ENCODE data around the gene CRYAB. TPM values are rescaled to one million over a fixed set of nuclear protein-coding genes. Genes with fewer than 3 reads are reported as not detected.

The CRYAB gene
- total and polyA plus RNA-seq, 2 experiments from 2014 or later: 15.7 to 123 TPM

DNA sequence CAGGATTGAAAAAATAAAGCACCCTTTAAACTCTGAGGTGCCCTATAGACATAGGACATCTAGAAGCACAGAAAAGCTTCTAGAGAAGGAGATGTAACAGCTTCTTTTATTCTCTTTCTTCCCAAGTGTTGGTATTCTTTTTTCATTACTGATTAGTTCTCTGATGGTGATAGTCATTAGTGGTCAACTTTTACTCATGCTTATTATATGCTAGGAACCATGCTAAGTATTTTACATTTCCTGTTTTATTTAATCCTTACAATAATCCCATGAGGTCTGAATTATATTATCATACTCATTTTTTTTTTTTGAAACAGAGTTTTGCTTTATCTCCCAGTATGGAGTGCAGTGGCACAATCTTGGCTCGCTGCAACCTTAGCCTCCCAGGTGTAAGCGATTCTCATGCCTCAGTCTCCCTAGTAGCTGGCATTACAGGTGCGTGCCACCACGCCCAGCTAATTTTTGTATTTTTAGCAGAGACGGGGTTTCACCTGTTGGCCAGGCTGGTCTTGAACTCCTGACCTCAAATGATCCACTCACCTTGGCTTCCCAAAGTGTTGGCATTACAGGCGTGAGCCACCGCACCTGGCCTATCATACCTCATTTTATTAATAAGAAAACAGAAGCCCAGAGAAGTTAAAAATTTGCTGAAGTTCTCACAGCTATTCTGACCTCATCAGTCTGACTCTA, 10.1 kb upstream of the CRYAB start:
- TF ChIP-seq CTCF (IDR thresholded peaks at IDR 0.05; ENCODE audit: poor library complexity): no peak
- Histone ChIP-seq H3K27ac (no peak overlapping the region), H3K36me3 (replicated peaks; ENCODE audit: insufficient read depth, low read depth) (no peaks in the 10 kb centered on the region), H3K9me2 (replicated peaks; ENCODE audit: insufficient read depth) (no peaks in the 10 kb centered on the region), H3K4me1 (ENCODE audit: insufficient read depth) (peaks cover 49% of the 10 kb centered on the region), H4K20me1 (ENCODE audit: insufficient read depth, poor library complexity, severe bottlenecking) (no peaks in the 10 kb centered on the region), H2AFZ (no peak overlapping the region), H3K4me3 (no peak overlapping the region), H3K27me3 (no peaks in the 10 kb centered on the region), H3K79me2 (peaks cover 20% of the 10 kb centered on the region), H3K4me2 (no peak overlapping the region), H3K9me3 (ENCODE audit: low read depth) (no peaks in the 10 kb centered on the region)
- DNase-seq (ENCODE audit: low spot score): no peak
- 95% methylated on average over 7 of the region's 7 CpGs for WGBS (ENCODE audit: low lambda C conversion rate, missing lambda C conversion rate)

- Histone ChIP-seq H2AFZ (no peak overlapping the region), H3K79me2 (peaks cover 20% of the 10 kb centered on the region), H3K36me3 (replicated peaks; ENCODE audit: insufficient read depth, low read depth) (no peaks in the 10 kb centered on the region), H3K27me3 (no peaks in the 10 kb centered on the region), H3K4me1 (ENCODE audit: insufficient read depth) (peaks cover 43% of the 10 kb centered on the region), H3K9me2 (replicated peaks; ENCODE audit: insufficient read depth) (no peaks in the 10 kb centered on the region), H3K4me3 (no peak overlapping the region), H3K9me3 (ENCODE audit: low read depth) (no peaks in the 10 kb centered on the region), H3K27ac (no peak overlapping the region), H4K20me1 (ENCODE audit: insufficient read depth, poor library complexity, severe bottlenecking) (no peaks in the 10 kb centered on the region), H3K4me2 (no peak overlapping the region)
- TF ChIP-seq CTCF (IDR thresholded peaks at IDR 0.05; ENCODE audit: poor library complexity) (no peak), EZH2phosphoT487 (IDR thresholded peaks at IDR 0.05; ENCODE audit: low read depth, severe bottlenecking, unreplicated experiment) (no peak), EZH2 (IDR thresholded peaks at IDR 0.05; ENCODE audit: borderline replicate concordance) (no peak)
- no peak for DNase-seq (ENCODE audit: low spot score)
- WGBS (ENCODE audit: low lambda C conversion rate, missing lambda C conversion rate): 63% methylated on average over 2 of the region's 2 CpGs
These were observed 9.3 kb upstream of the CRYAB start for GRCh38 chr11:111920908-111921307.

DNA sequence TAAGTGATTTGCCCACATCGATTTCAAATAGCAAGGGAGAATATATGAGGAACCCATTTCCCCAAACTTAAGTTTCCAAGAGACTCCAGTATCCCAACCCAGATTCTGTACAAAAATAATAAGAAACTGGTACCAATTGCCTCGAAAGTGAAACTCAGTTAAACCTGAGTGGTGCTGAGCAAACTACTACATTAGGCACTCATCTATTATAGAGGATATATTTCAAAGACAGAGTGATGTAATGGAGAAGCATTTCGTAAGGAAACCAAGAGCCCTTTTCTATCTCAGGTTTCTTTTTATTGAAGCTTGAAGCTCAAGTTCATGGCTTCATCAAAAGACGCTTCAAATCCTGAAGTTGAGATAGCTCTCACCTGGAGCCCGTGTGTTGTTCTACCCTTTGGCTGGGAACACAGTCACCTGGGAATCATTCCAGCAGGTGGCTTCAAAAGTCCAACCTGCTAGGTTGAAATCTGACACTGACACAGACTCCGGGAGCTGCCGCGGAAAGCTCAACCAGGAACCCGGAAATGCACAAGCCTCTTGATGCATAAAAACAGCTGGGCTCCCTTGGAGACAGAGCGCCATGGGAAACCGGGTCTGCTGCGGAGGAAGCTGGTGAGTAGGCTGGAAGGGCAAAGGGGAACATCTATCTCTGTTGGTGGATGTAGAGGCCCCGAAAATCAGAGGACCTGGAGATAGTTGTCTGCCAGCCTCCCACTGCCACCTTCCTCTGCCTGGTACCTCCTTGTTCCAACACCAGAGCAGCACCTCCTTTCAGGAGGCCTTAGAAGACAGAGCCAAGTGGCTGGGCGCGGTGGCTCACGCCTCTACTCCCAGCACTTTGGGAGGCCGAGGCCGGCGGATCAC, 7.1 kb upstream of the CRYAB start, which contains the start of gene C11orf52:
Gene C11orf52 (plus strand): TSS at position 524 of the 867 bp plus-strand sequence. CDS start 60 bp downstream, at position 584.
- WGBS (ENCODE audit: low lambda C conversion rate, missing lambda C conversion rate): 45% methylated on average over 19 of the region's 19 CpGs
- H3K79me2 ChIP-seq: peaks cover 20% of the 10 kb centered on the region
- H3K27ac ChIP-seq: peak within 1 kb of the TSS; percentile 95
- H3K4me2 ChIP-seq: peak within 1 kb of the TSS; percentile 80
- H3K9me3 ChIP-seq (ENCODE audit: low read depth): no peaks in the 10 kb centered on the region
- no peaks in the 10 kb centered on the region for H4K20me1 ChIP-seq (ENCODE audit: insufficient read depth, poor library complexity, severe bottlenecking)
- no peaks in the 10 kb centered on the region for H3K36me3 ChIP-seq (replicated peaks; ENCODE audit: insufficient read depth, low read depth)
- H3K27me3 ChIP-seq: no peaks in the 10 kb centered on the region
- no peaks in the 10 kb centered on the region for H3K9me2 ChIP-seq (replicated peaks; ENCODE audit: insufficient read depth)
- H3K4me1 ChIP-seq (ENCODE audit: insufficient read depth): peaks cover 28% of the 10 kb centered on the region
- peak; percentile 90 for DNase-seq (ENCODE audit: low spot score)
- H3K4me3 ChIP-seq: no peak within 1 kb of the TSS
- TF ChIP-seq EZH2phosphoT487 (IDR thresholded peaks at IDR 0.05; ENCODE audit: low read depth, severe bottlenecking, unreplicated experiment) (no peak), CTCF (IDR thresholded peaks at IDR 0.05; ENCODE audit: poor library complexity) (no peak), EZH2 (IDR thresholded peaks at IDR 0.05; ENCODE audit: borderline replicate concordance) (no peak)
- H2AFZ ChIP-seq: peak within 1 kb of the TSS; percentile 87
